ENCODE results near the gene SPEF2.
"Not testable (repeated sequence)": the region's sequence is repeated elsewhere in the genome, so short reads cannot be mapped to it uniquely, and the experiment has no call there.

SPEF2 gene

GRCh38 chr5:35854248-35854647 is 236.6 kb downstream of the SPEF2 start:
- peak in 1 of 2 donors; percentile 76 for DNase-seq (ENCODE audit: low read depth in 1 of 2, low spot score in 1 of 2)

DNA sequence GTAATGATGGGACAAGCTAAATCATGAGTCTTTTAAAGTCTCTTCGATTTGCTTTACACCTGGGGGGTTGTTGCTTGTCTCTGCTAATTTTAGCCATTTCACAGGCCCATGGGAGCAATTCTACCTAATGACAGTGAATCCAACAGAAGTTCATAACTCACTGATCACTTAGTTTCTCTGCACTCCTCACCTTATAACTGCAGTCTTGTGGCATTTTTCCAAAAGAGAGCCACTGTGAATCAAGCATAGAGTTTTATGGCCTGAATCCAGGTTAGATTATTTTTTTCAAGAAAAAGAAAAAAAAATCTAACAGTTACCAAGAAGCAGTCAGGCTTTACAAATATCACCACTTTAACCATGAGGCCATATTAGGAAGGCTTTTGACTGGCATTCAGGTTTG is 237.5 kb downstream of the SPEF2 start:
- no peak for DNase-seq (ENCODE audit: low read depth in 1 of 2, low spot score in 1 of 2)

GRCh38 chr5:35856186-35856764 is 238.6 kb downstream of the SPEF2 start:
- not testable (repeated sequence) for DNase-seq (ENCODE audit: low read depth in 1 of 2, low spot score in 1 of 2)

DNA sequence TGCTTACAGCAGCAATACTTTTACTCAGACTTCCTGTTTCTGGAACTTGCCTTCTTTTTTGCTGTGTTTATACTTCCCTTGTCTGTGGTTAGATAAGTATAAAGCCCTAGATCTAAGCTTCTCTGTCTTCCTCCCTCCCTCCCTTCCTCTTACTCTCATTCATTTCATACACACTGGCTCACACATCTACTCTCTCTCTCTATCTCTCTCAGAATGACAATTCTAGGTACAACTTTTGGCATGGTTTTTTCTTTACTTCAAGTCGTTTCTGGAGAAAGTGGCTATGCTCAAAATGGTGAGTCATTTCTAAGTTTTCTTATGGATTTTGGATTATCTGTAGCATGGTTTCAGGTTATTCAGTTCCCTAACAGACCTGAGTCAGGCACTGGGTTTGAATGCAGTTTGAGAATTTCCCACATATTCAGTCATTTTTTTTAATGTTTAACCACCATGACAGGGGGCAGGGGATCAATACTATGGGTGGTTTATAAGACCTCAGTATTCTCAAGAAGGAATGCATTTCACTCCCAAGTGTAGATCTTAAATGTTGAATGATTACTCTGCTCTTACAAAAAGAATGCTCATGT is 239.2 kb downstream of the SPEF2 start, which contains the start of gene IL7R:
IL7R (plus strand) TSS at position 127 of the 587 bp plus-strand sequence; CDS start at position 214, 87 bp downstream.
- peak in 1 of 2 donors; percentile 40 for DNase-seq (ENCODE audit: low read depth in 1 of 2, low spot score in 1 of 2)

- no peak for DNase-seq (ENCODE audit: low read depth in 1 of 2, low spot score in 1 of 2)
Observed at GRCh38 chr5:35857606-35858205, 240.0 kb downstream of the SPEF2 start.

DNA sequence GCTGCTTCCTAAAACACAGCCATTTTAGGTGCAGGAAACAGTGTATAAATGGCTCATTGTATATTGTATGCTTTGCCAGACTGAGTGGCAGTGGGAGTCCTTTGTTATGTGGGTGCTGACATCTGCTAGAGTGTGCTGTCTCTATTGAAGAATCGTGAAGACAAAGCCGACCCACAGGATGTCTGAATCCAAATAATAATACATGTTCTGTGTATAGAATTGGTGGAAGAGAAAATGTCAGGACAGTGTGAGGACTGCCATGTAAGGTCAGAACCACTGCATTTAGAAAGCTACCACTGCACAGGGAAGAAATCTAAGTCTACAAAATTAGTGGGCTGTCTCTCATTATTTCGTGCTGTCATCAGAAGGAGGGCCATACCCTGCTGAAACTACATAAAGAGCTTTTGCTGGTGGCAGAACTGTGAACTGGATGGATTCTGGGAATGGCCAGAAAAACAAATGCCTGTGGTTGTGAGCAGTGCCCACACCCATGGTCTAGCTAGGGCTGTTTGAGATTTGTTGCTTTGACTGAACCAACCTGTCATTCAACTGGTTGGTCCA is 241.5 kb downstream of the SPEF2 start:
- no peak for DNase-seq (ENCODE audit: low read depth in 1 of 2, low spot score in 1 of 2)

- DNase-seq (ENCODE audit: low read depth in 1 of 2, low spot score in 1 of 2): no peak
Observed at GRCh38 chr5:35860686-35861085, 243.0 kb downstream of the SPEF2 start.

DNA sequence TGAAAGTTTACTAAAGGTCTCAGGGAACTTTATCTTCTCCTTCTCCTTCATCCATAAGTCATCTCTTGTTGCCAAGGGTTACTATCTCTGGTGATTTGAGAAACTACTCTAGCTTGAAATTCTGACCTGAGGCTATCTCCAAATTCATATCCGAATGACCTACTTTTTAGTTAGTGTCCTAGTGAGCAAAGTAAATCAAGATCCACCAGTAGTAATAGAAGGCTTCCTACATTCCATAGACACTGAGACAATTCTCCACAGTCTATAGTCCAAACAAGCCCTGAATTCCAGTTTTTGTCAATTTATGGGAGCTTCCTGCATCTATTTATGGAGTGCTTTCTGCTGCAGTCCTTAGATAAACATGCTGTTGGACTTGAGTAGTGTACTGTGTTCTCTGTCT is 244.1 kb downstream of the SPEF2 start:
- DNase-seq (ENCODE audit: low read depth in 1 of 2, low spot score in 1 of 2): no peak

DNA sequence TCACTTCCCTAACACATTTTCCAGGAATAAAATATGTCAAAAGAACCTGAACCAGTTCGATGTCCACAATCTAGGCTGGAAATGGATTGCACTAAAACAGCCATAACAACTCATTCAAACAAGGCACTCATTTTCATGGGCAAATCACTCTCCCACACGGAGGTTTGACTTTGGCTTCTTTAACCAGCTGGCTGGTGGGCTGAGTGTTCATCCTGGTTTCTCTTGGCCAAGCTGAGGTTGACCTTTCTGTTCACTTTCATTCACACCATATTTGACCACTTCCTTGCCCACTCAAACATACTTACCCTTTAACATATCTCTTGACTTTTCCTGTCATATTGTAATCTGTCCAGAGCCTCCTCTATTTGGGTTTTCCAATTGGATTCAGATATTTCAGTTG is 244.5 kb downstream of the SPEF2 start:
- no peak for DNase-seq (ENCODE audit: low read depth in 1 of 2, low spot score in 1 of 2)

GRCh38 chr5:35863159-35863558 is 245.5 kb downstream of the SPEF2 start:
- DNase-seq (ENCODE audit: low read depth in 1 of 2, low spot score in 1 of 2): no peak
